Measurements from ENCODE around the gene PEX16. TPM values are rescaled to one million over a fixed set of nuclear protein-coding genes. Genes with fewer than 3 reads are reported as not detected.

PEX16 gene
- total and polyA plus RNA-seq, 2 of the 13 experiments (the other 11 are each of a cell fraction or from before 2014, with no cell fraction given): 12.5 to 21.8 TPM

GRCh38 chr11:45921561-45922424, 4.1 kb upstream of the PEX16 start (continued):
- TF ChIP-seq PBX2 (CRISPR knock-in tag; IDR thresholded peaks at IDR 0.05) (no peak), EEA1 (CRISPR knock-in tag; IDR thresholded peaks at IDR 0.05; ENCODE audit: borderline replicate concordance) (no peak), GMEB1 (CRISPR knock-in tag; IDR thresholded peaks at IDR 0.05; ENCODE audit: borderline replicate concordance) (no peak), TOPORS (CRISPR knock-in tag; IDR thresholded peaks at IDR 0.05) (no peak), KDM1A (CRISPR knock-in tag; IDR thresholded peaks at IDR 0.05) (no peak), SP1 (IDR thresholded peaks at IDR 0.05) (no peak), SP1 (CRISPR knock-in tag; IDR thresholded peaks at IDR 0.05) (no peak), ZNF644 (CRISPR knock-in tag; IDR thresholded peaks at IDR 0.05; ENCODE audit: low read depth) (no peak), HDAC1 (CRISPR knock-in tag; IDR thresholded peaks at IDR 0.05) (peak; percentile 28; the same call in 1 of the 2 replicates), ZFP62 (CRISPR knock-in tag; IDR thresholded peaks at IDR 0.05) (no peak), ZBTB39 (CRISPR knock-in tag; IDR thresholded peaks at IDR 0.05) (no peak), IRX3 (CRISPR knock-in tag; IDR thresholded peaks at IDR 0.05; ENCODE audit: borderline replicate concordance, low read depth) (no peak), HES4 (CRISPR knock-in tag; IDR thresholded peaks at IDR 0.05; ENCODE audit: borderline replicate concordance) (no peak), BCL3 (CRISPR knock-in tag; IDR thresholded peaks at IDR 0.05) (no peak), HMGA1 (CRISPR knock-in tag; conservative IDR thresholded peaks at IDR 0.05) (no peak), CEBPG (CRISPR knock-in tag; IDR thresholded peaks at IDR 0.05) (no peak), ZNF781 (CRISPR knock-in tag; IDR thresholded peaks at IDR 0.05; ENCODE audit: borderline replicate concordance, not compliant biosample characterization) (no peak), ZFP90 (CRISPR knock-in tag; IDR thresholded peaks at IDR 0.05; ENCODE audit: borderline replicate concordance) (0 out of 2 replicates have a peak, but pooled peaks have one; percentile 56), ZXDC (CRISPR knock-in tag; IDR thresholded peaks at IDR 0.05) (peak; percentile 68; the same call in 1 of the 2 replicates), NR3C1 (CRISPR knock-in tag; IDR thresholded peaks at IDR 0.05) (no peak), ZNF75D (CRISPR knock-in tag; IDR thresholded peaks at IDR 0.05; ENCODE audit: borderline replicate concordance) (no peak)
